ENCODE data around the gene KCNRG.
"Not testable (repeated sequence)": the region's sequence is repeated elsewhere in the genome, so short reads cannot be mapped to it uniquely, and the experiment has no call there.

KCNRG gene

DNA sequence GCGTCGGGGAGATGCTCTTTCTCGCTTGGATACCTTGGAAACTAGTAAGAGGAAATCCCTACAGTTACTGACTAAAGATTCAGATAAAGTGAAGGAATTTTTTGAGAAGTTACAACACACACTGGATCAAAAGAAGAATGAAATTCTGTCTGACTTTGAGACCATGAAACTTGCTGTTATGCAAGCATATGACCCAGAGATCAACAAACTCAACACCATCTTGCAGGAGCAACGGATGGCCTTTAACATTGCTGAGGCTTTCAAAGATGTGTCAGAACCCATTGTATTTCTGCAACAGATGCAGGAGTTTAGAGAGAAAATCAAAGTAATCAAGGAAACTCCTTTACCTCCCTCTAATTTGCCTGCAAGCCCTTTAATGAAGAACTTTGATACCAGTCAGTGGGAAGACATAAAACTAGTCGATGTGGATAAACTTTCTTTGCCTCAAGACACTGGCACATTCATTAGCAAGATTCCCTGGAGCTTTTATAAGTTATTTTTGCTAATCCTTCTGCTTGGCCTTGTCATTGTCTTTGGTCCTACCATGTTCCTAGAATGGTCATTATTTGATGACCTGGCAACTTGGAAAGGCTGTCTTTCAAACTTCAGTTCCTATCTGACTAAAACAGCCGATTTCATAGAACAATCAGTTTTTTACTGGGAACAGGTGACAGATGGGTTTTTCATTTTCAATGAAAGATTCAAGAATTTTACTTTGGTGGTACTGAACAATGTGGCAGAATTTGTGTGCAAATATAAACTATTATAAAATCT is 2.7 kb upstream of the KCNRG start:
- DNase-seq (ENCODE audit: low spot score), result no peak

GRCh38 chr13:50014386-50014785 is 858 bp upstream of the KCNRG start:
- DNase-seq (ENCODE audit: low spot score), result no peak

- no peak for DNase-seq (ENCODE audit: low spot score)
These were observed 506 bp downstream of the KCNRG start for GRCh38 chr13:50015750-50016149.

DNA sequence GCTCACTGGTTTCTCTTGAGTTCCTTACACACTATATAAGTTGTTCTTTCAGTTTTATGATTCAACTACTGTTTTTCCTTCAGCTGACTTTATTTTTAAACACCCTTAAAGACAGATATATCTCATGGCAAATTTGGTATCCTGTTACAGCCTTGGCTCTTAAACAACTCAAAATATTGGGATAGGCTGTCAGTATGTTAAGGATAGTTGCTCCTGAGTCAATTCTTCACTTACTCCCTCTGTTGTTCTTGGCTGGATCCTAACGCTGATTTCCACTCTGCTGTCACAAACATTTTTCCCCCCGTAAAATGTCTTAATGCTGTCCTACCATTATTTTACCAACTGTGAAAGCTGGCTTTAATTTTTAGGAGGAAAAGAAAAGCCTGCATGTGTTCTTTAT is 1.2 kb downstream of the KCNRG start:
- no peak for DNase-seq (ENCODE audit: low spot score)

- no peak for DNase-seq (ENCODE audit: low spot score)
These were observed 2.6 kb downstream of the KCNRG start for GRCh38 chr13:50017819-50018218.

- no peak for DNase-seq (ENCODE audit: low spot score)
These were observed 10.2 kb downstream of the KCNRG start for GRCh38 chr13:50025436-50025835.

DNA sequence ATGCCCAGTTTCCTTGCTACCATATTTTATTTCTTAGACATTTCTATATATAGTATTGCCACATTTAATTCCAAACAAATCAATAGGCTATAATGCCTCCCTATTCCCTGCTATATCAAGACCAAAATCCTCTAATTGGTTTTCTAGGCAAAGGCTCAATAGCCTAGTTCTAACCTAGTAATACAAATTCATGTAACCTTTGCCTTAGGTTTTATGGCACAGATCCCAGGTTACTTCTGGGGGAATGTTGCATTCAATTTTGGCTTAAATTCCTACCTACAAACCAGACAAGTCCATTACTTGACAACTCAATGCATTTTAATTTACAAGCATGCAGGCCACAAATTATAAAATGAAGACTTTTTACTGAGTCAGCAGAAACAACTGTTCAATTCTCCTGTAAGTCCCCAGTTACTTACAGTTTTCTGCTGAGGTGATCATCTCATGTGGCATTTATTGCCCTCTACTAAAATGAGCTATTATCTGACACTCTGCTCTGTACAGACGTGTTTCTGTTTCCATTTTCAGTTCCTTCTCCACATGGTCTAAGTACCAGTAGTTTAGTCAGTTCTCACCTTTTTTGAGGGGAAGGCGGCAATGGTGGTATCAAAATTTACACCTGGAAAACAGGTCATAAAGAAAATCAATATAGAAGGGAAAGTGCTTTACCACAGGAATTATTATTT is 11.7 kb downstream of the KCNRG start:
- DNase-seq (ENCODE audit: low spot score), result no peak

- DNase-seq (ENCODE audit: low spot score), result no peak
These were observed 15.1 kb downstream of the KCNRG start for GRCh38 chr13:50030315-50030714.

GRCh38 chr13:50033725-50034124 is 18.5 kb downstream of the KCNRG start:
- DNase-seq (ENCODE audit: low spot score), result no peak

DNA sequence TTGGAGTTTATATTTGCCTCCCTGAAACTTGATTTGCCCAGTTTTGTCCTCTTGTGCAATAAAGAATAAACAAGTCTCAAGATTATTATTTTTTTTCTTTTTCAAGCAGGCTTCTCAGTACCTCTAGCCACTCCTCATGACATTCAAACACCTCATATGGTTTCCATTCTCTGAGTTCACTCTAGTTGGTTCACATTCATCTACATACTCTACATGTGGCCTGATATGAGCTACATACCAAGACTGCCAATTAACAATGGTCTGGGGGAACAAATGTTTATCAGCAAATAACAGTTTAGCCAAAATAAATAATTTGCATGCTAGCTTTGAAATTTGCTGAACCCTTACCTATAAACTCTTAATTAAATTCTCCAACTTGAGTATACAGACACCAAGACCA is 22.5 kb downstream of the KCNRG start:
- no peak for DNase-seq (ENCODE audit: low spot score)

DNA sequence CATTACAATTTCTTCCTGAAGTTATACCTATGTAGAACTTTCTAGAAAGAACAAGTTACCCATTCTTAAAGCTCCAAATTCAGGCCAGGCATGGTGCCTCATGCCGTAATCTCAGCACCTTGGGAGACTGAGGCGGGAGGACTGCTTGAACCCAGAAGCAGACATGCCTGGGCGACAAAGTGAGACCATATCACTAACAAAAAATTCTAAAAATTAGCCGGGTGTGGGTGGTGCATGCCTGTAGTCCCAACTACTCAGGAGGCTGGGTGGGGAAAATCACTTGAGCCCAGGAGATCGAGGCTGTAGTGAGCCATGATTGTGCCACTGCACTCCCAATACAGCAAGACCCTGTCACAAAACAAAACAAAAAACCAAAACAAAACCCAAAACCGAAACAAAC is 23.0 kb downstream of the KCNRG start:
- no peak for DNase-seq (ENCODE audit: low spot score)

- DNase-seq (ENCODE audit: low spot score), result no peak
These were observed 37.2 kb downstream of the KCNRG start for GRCh38 chr13:50052478-50052877.

- DNase-seq (ENCODE audit: low spot score), result no peak
These were observed 38.6 kb downstream of the KCNRG start for GRCh38 chr13:50053844-50054243.

GRCh38 chr13:50055454-50055853 is 40.2 kb downstream of the KCNRG start:
- DNase-seq (ENCODE audit: low spot score), result no peak

DNA sequence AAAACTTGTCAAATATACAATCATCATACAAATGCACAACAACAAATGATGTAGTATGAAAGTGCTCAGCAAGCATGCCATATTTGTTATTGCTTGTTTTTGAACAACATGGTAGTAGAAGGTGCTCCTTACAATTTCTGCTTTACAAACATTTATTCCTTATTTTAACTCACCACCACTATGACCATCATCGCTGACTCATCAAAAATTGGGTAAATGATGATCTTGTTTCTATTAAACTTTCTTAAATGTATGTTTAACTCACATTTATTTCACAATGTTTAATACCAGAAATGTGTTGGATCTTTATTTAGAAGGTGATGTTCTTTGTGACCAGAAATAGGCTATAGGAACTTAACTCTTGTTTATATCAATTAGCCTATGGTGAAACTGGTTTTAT is 45.5 kb downstream of the KCNRG start:
- no peak for DNase-seq (ENCODE audit: low spot score)

- DNase-seq (ENCODE audit: low spot score), result not testable (repeated sequence)
These were observed 47.1 kb downstream of the KCNRG start for GRCh38 chr13:50062336-50062735.

- no peak for DNase-seq (ENCODE audit: low spot score)
These were observed 50.5 kb downstream of the KCNRG start for GRCh38 chr13:50065712-50066111.

DNA sequence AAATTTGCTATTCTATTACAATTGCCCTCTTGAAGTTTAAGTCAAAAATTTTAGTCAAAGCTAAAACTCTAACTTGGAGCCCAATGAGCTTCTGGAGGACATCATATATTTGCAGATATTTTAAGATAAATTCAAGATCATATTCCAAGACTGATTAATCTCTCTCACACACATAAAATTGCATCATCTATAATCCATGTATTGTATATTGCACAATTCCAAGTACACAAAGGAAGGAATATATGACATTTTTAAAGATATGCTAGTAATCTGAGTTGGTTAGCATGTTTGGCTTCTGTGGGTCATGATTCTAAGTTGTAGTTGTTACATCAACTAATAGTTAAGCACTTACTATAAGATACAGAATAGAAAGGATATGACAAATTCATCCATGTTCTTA is 53.3 kb downstream of the KCNRG start:
- DNase-seq (ENCODE audit: low spot score), result no peak

DNA sequence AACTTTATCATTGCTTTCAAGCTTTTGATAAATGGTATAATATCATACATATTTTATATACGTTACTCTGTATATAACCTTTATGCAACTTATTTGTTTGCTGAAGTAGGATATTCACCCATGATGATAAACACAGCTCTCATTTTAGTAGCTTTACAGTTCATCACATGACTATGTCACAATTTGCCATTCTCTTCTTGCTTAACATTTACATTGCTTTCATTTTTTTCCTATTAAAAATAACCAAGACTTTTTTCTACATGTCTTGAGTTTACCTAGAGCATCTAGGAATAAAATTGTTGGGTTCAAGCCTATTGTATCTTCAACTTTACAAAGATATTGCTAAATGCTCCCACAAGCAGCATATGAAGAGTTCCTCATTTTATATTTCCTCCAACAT is 54.0 kb downstream of the KCNRG start:
- no peak for DNase-seq (ENCODE audit: low spot score)

DNA sequence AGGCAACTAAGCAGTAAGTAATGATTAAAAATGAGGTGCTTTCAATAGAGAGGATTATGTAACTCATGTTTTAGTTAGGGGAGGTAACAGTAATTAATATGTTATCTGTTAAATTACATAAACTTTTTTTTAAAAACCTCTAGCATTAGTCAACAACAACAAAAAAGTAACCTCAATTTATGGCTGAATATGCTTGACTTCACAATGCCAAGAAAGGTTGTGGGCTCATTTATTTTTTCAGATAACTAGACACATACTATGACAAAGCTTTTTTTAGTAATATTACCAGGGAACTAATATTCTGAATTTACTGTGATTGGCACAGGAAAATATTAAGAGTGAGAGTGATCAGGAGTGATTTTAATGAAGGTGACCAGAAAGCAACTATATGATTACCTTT is 54.9 kb downstream of the KCNRG start:
- DNase-seq (ENCODE audit: low spot score), result no peak

Measured in cerebellar cortex (tissue), 1 donor.